ENCODE results near the gene SYT7. TPM values are rescaled to one million over a fixed set of nuclear protein-coding genes. Genes with fewer than 3 reads are reported as not detected.

The SYT7 gene
- total and polyA plus RNA-seq, 12 donors, result 11.5 to 26.1 (median 18.7) TPM

- TF ChIP-seq CTCF (IDR thresholded peaks at IDR 0.05), result no peak
- no peaks in the 10 kb centered on the region for H3K36me3 ChIP-seq
- no peaks in the 10 kb centered on the region for H3K9me3 ChIP-seq
- DNase-seq (no peak), ATAC-seq (no peak)
- 63 to 67% methylated on average over 3 of the region's 3 CpGs for WGBS, 2 donors
- H3K4me1 ChIP-seq, result peaks cover under 1 to 25% (median 17%) of the 10 kb centered on the region in 9 donors
- intact Hi-C loops (cut with DNase I), result loop anchor here in 5 of 10 donors (5.0 to 10.0 kb wide), 4 partner anchors 34 to 123 kb away; no protein-coding TSS in a partner anchor
- H3K27ac ChIP-seq, result peak overlapping the region in 8 of 10 donors; percentile 20 to 78 (median 49)
- H3K4me3 ChIP-seq, result no peak overlapping the region
- H3K27me3 ChIP-seq, result peaks cover 13 to 62% (median 53%) of the 10 kb centered on the region in 7 donors
These were observed 69.5 kb downstream of the SYT7 start for GRCh38 chr11:61511383-61511782.

- peaks cover 0 to 24% (median 17%) of the 10 kb centered on the region in 9 donors for H3K4me1 ChIP-seq
- no peak for TF ChIP-seq CTCF (IDR thresholded peaks at IDR 0.05)
- H3K27ac ChIP-seq, result peak overlapping the region in 8 of 10 donors; percentile 22 to 78 (median 53)
- no peaks in the 10 kb centered on the region for H3K9me3 ChIP-seq
- H3K27me3 ChIP-seq, result peaks cover 13 to 66% (median 57%) of the 10 kb centered on the region in 7 donors
- ATAC-seq (peak in 4 of 8 donors; percentile 16 to 43 (median 30)), DNase-seq (no peak)
- no peak overlapping the region for H3K4me3 ChIP-seq
- no peaks in the 10 kb centered on the region for H3K36me3 ChIP-seq
- intact Hi-C loops (cut with DNase I), result loop anchor here in 5 of 10 donors (5.0 to 10.0 kb wide), 4 partner anchors 34 to 124 kb away; no protein-coding TSS in a partner anchor
- 74 to 81% methylated on average over 14 of the region's 14 CpGs for WGBS, 2 donors
These were observed 69.9 kb downstream of the SYT7 start for GRCh38 chr11:61510974-61511373.

- TF ChIP-seq CTCF (IDR thresholded peaks at IDR 0.05), result no peak
- H3K4me1 ChIP-seq, result peaks cover 0 to 24% (median 17%) of the 10 kb centered on the region in 9 donors
- intact Hi-C loops (cut with DNase I), result loop anchor here in 5 of 10 donors (5.0 to 10.0 kb wide), 4 partner anchors 33 to 124 kb away; no protein-coding TSS in a partner anchor
- 75 to 83% methylated on average over 16 of the region's 16 CpGs for WGBS, 2 donors
- H3K27me3 ChIP-seq, result peaks cover 13 to 71% (median 62%) of the 10 kb centered on the region in 7 donors
- H3K4me3 ChIP-seq, result peak overlapping the region in 2 of 10 donors; percentile 17 to 49
- peak in 3 of 8 donors; percentile 28 to 39 (median 35) for ATAC-seq
- H3K27ac ChIP-seq, result peak overlapping the region; percentile 22 to 78 (median 55)
- no peaks in the 10 kb centered on the region for H3K36me3 ChIP-seq
- no peaks in the 10 kb centered on the region for H3K9me3 ChIP-seq
- DNase-seq, result no peak
These were observed 70.5 kb downstream of the SYT7 start for GRCh38 chr11:61510166-61510919.
